ENCODE measurements around the gene RPRM.
"Not testable (repeated sequence)": the region's sequence is repeated elsewhere in the genome, so short reads cannot be mapped to it uniquely, and the experiment has no call there.

DNA sequence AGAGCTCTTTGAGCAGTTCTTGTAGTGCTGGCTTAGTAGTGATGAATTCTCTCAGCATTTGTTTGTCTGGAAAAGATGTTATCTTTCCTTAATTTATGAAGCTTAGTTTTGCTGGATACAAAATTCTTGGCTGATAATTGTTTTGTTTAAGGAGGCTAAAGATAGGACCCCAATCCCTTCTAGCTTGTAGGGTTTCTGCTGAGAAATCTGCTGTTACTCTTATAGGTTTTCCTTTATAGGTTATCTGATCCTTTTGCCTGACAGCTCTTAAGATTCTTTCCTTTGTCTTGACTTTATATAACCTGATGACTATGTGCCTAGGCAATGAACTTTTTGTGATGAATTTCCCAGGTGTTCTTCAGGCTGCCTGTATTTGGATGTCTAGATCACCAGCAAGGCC lies 27.9 kb upstream of the RPRM start:
- TF ChIP-seq, protein P1, sequence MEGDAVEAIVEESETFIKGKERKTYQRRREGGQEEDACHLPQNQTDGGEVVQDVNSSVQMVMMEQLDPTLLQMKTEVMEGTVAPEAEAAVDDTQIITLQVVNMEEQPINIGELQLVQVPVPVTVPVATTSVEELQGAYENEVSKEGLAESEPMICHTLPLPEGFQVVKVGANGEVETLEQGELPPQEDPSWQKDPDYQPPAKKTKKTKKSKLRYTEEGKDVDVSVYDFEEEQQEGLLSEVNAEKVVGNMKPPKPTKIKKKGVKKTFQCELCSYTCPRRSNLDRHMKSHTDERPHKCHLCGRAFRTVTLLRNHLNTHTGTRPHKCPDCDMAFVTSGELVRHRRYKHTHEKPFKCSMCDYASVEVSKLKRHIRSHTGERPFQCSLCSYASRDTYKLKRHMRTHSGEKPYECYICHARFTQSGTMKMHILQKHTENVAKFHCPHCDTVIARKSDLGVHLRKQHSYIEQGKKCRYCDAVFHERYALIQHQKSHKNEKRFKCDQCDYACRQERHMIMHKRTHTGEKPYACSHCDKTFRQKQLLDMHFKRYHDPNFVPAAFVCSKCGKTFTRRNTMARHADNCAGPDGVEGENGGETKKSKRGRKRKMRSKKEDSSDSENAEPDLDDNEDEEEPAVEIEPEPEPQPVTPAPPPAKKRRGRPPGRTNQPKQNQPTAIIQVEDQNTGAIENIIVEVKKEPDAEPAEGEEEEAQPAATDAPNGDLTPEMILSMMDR (IDR thresholded peaks at IDR 0.05; ENCODE audit: low read length): not testable (repeated sequence)
- not testable (repeated sequence) for TF ChIP-seq EZH2phosphoT487 (IDR thresholded peaks at IDR 0.05; ENCODE audit: low read length); EZH2 (optimal IDR thresholded peaks at IDR 0.05; ENCODE audit: low read depth, low read length)
